K562 (cell line): ENCODE results near the gene LST1. TPM values are rescaled to one million over a fixed set of nuclear protein-coding genes. Genes with fewer than 3 reads are reported as not detected.

Experiments used
- CHAMP1 ChIP-seq: fragments of 450-650 bp; IDR thresholded peaks from 2 replicates; pipeline ENCODE4 v1.6.1; 2016; ENCODE audit warnings: mild to moderate bottlenecking
- ELF4 ChIP-seq: fragments of 450-650 bp; formaldehyde crosslinking; IDR thresholded peaks from 2 replicates; pipeline ENCODE4 v1.4.0; 2022; ENCODE audit warnings: missing genetic modification characterization
- HCFC1 ChIP-seq: IDR thresholded peaks from 2 replicates; pipeline ENCODE4 v1.6.1; 2012; ENCODE audit warnings: low read depth, low read length, improper control_type of control experiment
- JUND ChIP-seq, 2 experiments: IDR thresholded peaks; 2 replicates in 1 of 2; 3 replicates in 1 of 2; pipeline ENCODE4 v1.6.1; 2011; ENCODE audit warnings: borderline replicate concordance in 2 of 2, low read depth in 2 of 2, low read length in 2 of 2, improper control_type of control experiment in 1 of 2, missing biosample characterization in 1 of 2, missing genetic modification characterization in 1 of 2, missing genetic modification reagents in 1 of 2
- KLF16 ChIP-seq: IDR thresholded peaks from 2 replicates; pipeline ENCODE4 v1.6.1; 2016; ENCODE audit warnings: antibody characterized with exemption
- L3MBTL2 ChIP-seq: fragments of 450-650 bp; IDR thresholded peaks from 2 replicates; pipeline ENCODE4 v1.6.1; 2016; ENCODE audit warnings: mild to moderate bottlenecking, moderate library complexity
- NRF1 ChIP-seq, 2 experiments: fragments of 450-650 bp; IDR thresholded peaks in 1 of 2; conservative IDR thresholded peaks in 1 of 2; 2 replicates each; pipeline ENCODE4 v1.6.1; 2014; ENCODE audit warnings: mild to moderate bottlenecking in 2 of 2
- PHB2 ChIP-seq: fragments of 450-650 bp; IDR thresholded peaks from 2 replicates; pipeline ENCODE4 v1.6.1; 2017; ENCODE audit warnings: low read depth
- SMARCA5 ChIP-seq: fragments of 450-650 bp; IDR thresholded peaks from 2 replicates; pipeline ENCODE4 v1.6.1; 2016
- STAG1 ChIP-seq: sonication (generic); formaldehyde crosslinking; IDR thresholded peaks from 2 replicates; pipeline ENCODE4 v1.5.0; 2020; ENCODE audit warnings: missing genetic modification reagents, borderline replicate concordance
- TEAD1 ChIP-seq, 2 experiments: fragments of 450-650 bp in 1 of 2; sonication (generic) in 1 of 2; formaldehyde crosslinking; IDR thresholded peaks; 2 replicates each; pipeline versions ENCODE4 v1.4.0 to v1.8.0; 2020 to 2022; ENCODE audit warnings: mild to moderate bottlenecking in 2 of 2, missing genetic modification reagents in 1 of 2
- TOE1 ChIP-seq, 2 experiments: fragments of 450-650 bp in 1 of 2; sonication (generic) in 1 of 2; formaldehyde crosslinking in 1 of 2; IDR thresholded peaks; 2 replicates each; pipeline versions ENCODE4 v1.7.1 to v1.8.0; 2016 to 2022; ENCODE audit warnings: borderline replicate concordance in 2 of 2, mild to moderate bottlenecking in 2 of 2, antibody characterized with exemption in 1 of 2, inconsistent platforms in 1 of 2, low read depth in 1 of 2, missing genetic modification reagents in 1 of 2, moderate library complexity in 1 of 2
- ZNF263 ChIP-seq: sonication (generic); formaldehyde crosslinking; IDR thresholded peaks from 2 replicates; pipeline ENCODE4 v1.8.0; 2022; ENCODE audit warnings: mild to moderate bottlenecking, missing genetic modification reagents, borderline replicate concordance
- ZNF431 ChIP-seq: sonication (generic); formaldehyde crosslinking; IDR thresholded peaks from 2 replicates; pipeline ENCODE4 v1.8.0; 2022; ENCODE audit warnings: mild to moderate bottlenecking, missing genetic modification reagents
- ZNF592 ChIP-seq: fragments of 450-650 bp; IDR thresholded peaks from 2 replicates; pipeline ENCODE4 v1.6.1; 2017; ENCODE audit warnings: antibody characterized with exemption, mild to moderate bottlenecking
- polyA plus RNA-seq, 8 experiments: library from polyadenylated mRNA; depleted of rRNA in 4 of 8; stranded (reverse) in 5 of 8; unstranded in 3 of 8; fragments of >200 nt; fragmentation: Nextera tagmentation in 2 of 8; fragmentation: Illumina TruSeq in 1 of 8; extraction: Ambion mirVana in 2 of 8; extraction: Trizol in 1 of 8; gene quantifications; 2 replicates each; pipeline versions ENCODE4 v1.2.1 to v1.2.3, GENCODE V29; 2011 to 2014; ENCODE audit warnings: inconsistent platforms in 1 of 8, missing spikeins in 1 of 8
- total RNA-seq, 7 experiments: library from RNA; depleted of rRNA in 6 of 7; stranded (reverse); fragments of >200 nt in 6 of 7; fragmentation: Illumina TruSeq in 2 of 7; extraction: Trizol in 2 of 7; gene quantifications; 2 replicates each; pipeline versions ENCODE4 v1.2.1 to v1.2.3, GENCODE V29; 2011 to 2021; ENCODE audit warnings: low replicate concordance in 1 of 7
- TF ChIP-seq, protein P1 (sequence below): fragments of 200-400 bp; formaldehyde crosslinking; IDR thresholded peaks from 2 replicates; pipeline ENCODE4 v1.6.1; 2017; ENCODE audit warnings: mild to moderate bottlenecking, low read depth, low read length, moderate library complexity

LST1 gene
- total and polyA plus RNA-seq, 9 of the 15 experiments (the other 6 are each of a cell fraction or from before 2014, with no cell fraction given): 0.82 to 7.8 (median 1.7) TPM

DNA sequence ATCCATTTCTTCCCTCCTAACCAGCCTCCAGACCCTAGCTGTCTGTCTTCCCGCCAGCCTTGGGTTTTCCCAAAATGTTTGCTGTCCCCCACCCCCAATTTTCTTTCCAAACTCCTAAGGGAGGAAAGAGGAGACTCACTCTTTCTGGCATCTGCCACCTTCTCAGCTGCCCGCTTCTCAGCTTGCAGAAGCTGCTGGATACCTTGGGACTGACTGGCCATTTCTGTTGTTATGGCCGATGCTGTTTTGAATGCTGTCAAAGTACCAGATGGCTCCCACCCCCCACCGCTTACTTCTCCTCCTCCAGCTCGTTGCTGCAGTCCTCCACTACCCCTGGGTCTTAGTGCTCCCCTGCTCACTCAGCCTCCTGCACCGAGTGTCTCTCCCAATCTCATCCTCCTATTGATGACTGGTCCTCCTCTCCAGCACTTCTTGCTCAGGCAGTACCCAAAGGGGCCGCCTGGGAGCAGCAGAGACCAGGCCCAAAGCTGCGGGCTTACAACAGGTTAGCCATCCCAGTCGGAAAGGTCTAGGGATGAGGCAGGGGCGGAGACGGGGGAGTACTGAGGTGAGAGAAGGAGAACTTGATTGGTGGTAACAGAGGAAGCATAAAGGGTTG is 39.6 kb upstream of the LST1 start, which contains the start of gene ATP6V1G2 (continued):
- TF ChIP-seq NRF1 (conservative IDR thresholded peaks at IDR 0.05 in 1 of 2, IDR thresholded peaks at IDR 0.05 in 1 of 2) (peak; percentile 41 to 51; a peak in 3 of 4 replicates), JUND (IDR thresholded peaks at IDR 0.05; ENCODE audit: borderline replicate concordance, low read depth, low read length) (peak; percentile 71), JUND (tag; IDR thresholded peaks at IDR 0.05; ENCODE audit: borderline replicate concordance, low read depth, low read length) (no peak; the same call in 2 of the 3 replicates), STAG1 (CRISPR knock-in tag) (peak; percentile 92), TOE1 (IDR thresholded peaks at IDR 0.05; ENCODE audit: borderline replicate concordance) (peak; percentile 16; the same call in 1 of the 2 replicates), TOE1 (CRISPR knock-in tag; IDR thresholded peaks at IDR 0.05; ENCODE audit: borderline replicate concordance, low read depth) (no peak), KLF16 (0 out of 2 replicates have a peak, but pooled peaks have one; percentile 57), PHB2 (no peak), ELF4 (CRISPR knock-in tag) (no peak), CHAMP1 (no peak), L3MBTL2 (peak; percentile 15; the same call in 1 of the 2 replicates), HCFC1 (peak; percentile 50; the same call in 1 of the 2 replicates), ZNF431 (0 out of 2 replicates have a peak, but pooled peaks have one; percentile 12), ZNF592 (no peak), TEAD1 (CRISPR knock-in tag; IDR thresholded peaks at IDR 0.05) (peak in 1 of 2 experiments; percentile 51; a peak in 2 of 4 replicates), SMARCA5 (no peak), ZNF263 (peak; percentile 96)
- TF ChIP-seq, protein P1, sequence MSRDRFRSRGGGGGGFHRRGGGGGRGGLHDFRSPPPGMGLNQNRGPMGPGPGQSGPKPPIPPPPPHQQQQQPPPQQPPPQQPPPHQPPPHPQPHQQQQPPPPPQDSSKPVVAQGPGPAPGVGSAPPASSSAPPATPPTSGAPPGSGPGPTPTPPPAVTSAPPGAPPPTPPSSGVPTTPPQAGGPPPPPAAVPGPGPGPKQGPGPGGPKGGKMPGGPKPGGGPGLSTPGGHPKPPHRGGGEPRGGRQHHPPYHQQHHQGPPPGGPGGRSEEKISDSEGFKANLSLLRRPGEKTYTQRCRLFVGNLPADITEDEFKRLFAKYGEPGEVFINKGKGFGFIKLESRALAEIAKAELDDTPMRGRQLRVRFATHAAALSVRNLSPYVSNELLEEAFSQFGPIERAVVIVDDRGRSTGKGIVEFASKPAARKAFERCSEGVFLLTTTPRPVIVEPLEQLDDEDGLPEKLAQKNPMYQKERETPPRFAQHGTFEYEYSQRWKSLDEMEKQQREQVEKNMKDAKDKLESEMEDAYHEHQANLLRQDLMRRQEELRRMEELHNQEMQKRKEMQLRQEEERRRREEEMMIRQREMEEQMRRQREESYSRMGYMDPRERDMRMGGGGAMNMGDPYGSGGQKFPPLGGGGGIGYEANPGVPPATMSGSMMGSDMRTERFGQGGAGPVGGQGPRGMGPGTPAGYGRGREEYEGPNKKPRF: no peak
